H4 (cell line): ENCODE measurements around the gene SOX2. TPM values are rescaled to one million over a fixed set of nuclear protein-coding genes. Genes with fewer than 3 reads are reported as not detected.

Experiments used
- DNase-seq: peaks from one replicate; pipeline ENCODE4 v3.0.0-alpha.2; 2015; ENCODE audit warnings: low spot score
- total RNA-seq: library from RNA; depleted of rRNA; stranded (reverse); fragments of >200 nt; shearing (Covaris generic); gene quantifications from 2 replicates; pipeline ENCODE4 v1.2.3, GENCODE V29; 2014

The SOX2 gene
- total RNA-seq, 1 experiment from 2014 or later: 6.6 TPM

DNA sequence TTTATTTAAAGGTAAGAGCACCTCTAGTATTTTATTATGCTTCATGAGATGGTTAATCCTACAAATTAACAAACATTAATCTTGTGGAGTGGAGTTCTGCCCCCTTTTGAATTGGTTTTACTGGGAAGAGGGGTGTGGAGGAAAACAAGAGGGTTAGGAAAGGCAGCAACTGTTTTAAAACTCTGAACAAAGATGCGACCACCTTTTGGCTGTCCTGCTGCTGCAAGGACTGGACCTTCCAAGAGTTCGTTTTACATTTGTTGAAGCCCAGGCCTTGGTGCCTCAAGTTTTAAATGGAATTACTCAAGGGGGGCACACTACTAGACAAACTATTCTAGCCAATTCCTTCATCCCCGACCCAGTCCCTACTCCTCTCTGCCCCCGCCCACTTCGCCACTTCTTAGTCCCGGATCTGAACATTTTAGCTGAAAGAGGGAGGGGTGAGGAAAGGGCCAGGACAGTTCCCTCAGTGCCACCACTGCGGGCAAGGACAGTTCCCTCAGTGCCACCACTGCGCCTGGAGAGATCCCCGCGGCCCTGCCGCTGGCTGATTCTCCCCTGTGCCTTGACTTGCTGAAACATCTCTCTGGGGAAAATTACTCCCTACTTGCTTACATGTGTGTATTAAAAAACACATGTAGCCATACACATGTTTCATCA lies 11.2 kb downstream of the SOX2 start:
- no peak for DNase-seq

DNA sequence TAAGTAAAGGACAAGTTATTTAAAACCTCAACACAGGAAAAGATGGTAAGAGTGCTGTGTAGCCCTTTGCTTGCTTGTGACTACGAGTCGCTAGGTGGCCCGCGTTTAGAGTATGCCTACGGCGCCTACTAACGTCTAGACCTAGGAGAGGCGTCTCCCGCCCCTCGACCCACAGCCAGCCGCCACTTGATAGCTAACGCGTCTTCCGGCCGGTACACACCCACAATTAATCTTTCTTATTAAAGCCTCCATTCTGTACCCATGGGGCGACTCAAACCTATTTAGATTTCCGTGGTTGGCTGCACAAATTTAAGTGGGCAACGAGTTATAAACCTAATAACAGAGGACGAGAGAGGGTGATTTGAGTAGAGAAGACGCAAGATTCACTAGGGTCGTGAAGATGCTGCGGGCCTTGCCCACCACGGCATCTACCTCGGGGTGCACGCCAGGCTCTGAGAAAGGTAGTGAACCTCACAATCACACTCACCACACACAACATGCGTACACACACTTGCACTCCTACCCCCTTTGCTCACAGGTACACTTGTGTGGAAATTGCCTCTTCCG lies 12.0 kb downstream of the SOX2 start:
- no peak for DNase-seq

DNA sequence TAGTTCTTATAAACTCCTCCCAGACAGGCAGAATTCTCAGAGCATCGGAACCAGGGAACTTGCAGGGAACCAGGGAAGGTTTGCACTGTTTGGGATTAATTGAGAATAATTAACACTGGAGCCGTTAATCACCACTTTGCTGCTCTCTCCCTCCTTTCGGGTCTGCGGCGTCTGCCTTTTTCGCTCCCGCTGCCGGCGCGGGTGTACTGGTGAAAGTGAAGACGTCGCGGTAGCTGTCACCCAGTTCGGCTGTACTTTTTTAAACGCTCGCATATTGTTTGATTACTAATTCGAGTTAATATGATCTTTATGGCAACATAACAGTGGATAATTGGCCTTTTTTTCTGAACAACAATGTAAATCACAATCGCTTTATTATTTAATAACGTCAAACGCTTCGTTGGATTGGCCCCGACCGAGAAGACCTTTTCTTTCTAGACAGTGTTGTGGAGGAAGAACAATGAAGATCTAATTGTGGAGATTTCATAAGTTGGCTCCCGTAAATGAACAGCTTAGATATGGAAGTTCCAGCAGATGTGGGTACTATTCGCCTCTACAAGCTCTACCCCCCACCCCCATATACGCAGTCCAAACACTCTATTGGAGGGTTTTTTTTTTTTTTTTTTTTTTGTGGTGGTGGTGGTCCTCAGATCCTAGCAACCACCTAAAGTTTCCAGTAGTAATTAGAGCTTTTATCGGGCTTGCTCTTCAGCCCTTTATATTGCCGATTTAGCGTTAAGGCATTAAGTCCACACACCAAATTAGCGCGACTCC lies 12.7 kb downstream of the SOX2 start:
- DNase-seq: no peak

DNA sequence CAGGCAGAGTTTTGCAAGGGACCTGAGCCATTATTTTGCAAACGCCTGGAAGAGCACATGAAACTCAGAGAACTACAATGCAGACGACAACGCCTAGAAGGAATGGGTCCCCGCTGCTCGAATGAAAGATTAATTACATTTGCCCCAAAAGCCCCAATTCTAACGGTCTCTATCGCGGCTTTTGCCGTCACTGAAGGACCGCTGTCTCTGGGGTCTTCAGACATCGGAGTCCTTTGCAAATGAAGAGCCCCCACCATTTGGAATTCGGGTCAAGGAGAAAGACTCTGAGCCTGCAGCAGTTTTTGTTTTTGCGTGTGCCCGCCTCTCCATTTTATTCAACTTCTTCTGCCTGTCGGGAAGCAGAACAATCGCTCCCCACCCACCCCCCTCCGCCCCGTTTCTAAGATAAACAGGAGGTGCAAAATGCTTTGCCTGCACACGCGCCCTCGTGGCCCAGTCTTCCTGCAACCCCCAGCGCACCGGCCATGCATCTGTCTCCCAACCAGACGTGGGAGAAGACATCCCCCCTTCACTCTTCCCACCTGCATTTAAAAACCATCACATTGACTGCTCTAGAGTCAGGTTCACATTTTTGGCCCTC lies 13.5 kb downstream of the SOX2 start:
- DNase-seq: no peak

DNA sequence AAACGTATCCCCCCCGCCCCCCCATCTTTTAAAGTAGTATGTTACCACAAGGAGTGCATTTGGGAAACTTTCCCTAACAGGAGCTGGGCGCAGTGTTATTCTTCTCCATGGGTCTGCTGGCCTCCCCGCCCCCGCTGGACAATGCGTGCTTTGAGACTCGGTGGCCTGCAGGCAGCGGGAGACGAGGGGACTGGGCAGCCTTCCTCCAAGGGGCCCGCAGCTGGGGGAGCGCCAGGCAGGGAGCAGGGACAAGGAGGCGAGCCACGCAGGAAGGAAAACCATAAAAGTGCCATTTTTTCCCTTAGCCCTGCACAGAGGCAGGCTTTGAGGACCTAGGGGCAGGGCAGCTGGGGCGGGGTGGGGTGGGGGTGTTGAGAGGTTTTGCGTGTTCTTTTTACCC lies 14.1 kb downstream of the SOX2 start:
- DNase-seq: no peak

DNA sequence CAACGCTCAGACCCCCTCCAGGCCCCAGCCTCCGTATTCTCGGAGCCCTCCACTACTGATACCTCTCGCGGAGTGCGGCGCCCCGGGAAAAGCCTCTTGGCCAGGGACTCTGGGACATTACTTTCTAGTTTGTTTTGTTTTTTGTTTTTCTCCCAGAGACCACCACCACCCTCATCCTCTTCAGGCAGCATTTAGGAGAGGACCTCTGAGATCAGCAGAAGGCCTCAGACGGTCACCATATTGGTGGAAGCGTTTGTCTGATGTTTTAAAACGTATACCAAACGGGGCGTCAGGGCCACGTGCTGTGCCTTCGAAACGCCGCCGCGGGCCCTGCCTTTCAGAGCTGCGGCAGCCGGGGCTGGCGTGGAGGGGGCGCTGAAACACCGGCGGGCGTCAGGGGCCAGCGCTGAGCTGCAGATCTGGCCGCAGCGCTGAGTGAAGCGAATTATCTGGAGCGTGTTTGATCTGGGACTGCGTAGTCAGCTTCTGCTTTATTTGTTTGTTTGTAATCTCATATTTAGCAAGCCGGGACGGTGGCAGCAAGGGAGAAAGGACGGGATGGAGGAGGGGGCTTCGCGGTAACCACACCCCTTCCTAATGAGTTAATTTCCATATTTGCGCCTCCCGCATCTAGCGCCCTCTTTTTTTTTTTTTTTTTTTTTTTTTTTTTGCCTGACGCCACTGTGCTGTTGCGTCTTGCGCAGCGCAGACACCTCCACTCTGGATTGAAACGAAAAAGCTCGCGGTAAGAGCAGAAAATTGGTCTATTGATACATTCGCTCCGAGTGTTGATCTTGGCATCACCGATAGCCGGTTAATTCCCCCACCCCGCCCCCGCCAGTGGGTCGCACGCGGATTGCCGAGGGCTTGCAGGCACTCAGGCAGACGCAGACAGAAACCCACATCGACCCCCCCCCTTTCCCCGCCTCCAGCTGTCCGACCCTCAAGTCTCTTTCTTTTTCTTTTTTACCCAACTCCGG lies 14.9 kb downstream of the SOX2 start:
- DNase-seq: no peak

DNA sequence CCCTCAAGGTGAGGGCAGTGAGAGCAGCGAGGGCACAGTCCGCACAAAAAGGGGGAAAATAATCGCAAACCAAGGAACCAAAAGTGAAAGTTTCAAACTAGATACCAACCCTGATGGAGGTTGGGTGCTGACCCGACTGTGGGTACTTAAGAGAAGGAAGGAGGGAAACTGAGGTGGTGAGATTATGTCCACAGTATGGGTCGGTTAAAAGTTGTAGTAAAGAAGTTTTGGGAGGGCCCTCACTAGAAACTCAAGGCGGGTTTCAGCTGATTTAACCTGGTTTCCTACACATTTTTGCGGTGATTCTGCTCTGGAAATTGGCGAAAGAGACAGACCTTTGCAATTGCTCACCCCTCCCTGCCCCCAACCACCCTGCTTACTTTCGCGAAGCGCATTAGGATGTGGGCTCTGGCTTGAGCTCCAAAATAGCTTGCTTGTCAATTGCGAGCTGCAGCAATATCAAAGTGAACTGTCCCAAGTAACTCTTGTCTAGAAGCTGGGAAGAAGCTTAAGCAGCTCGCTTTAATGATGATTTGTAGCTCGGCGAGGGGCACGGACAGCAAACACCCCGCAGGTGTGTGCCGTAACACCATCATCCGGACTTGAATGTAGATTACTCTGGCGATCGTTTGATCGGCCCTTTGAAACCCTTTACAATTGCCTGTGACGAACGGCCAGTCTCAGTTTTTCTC lies 15.8 kb downstream of the SOX2 start:
- no peak for DNase-seq

DNA sequence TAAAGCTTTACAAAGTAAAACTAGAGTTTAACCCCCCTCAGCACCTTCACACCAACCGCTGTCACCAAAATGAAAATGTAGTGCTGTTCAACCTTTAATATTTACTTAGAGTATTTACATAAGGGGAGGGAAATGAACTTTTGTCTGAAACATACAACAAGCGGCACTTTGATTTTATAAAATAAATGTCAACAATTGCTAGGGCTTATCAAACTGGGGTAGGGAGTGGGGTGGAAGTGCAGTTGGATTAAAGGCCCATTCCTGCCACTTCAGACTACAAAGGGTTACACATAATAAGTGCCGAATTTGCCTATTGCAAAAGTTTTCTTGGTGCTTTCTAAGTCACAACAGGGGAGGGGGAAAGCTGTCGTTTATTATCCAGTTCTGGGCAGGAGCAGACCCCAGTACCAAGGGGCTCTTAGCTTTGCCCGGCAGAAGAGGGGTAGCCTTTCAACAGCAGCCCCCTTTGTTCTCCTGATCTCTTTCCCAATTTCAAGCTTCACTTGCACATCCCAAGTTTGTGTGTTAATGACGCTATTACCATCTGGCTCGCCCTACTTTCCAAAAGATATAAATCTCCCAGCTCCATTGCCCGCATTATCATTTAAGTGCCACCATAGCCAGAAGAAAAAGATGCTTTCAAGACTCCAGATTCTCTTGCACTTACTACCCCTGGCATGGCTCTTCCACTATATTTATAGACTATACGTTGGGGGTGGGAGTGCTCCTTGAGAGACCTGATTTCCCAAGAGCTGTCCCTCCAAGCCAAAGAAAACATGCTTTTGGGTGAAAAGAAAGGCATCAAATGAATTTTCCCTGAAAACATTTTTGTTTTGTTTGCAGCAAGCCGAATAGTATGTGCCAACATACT lies 17.0 kb downstream of the SOX2 start:
- no peak for DNase-seq

DNA sequence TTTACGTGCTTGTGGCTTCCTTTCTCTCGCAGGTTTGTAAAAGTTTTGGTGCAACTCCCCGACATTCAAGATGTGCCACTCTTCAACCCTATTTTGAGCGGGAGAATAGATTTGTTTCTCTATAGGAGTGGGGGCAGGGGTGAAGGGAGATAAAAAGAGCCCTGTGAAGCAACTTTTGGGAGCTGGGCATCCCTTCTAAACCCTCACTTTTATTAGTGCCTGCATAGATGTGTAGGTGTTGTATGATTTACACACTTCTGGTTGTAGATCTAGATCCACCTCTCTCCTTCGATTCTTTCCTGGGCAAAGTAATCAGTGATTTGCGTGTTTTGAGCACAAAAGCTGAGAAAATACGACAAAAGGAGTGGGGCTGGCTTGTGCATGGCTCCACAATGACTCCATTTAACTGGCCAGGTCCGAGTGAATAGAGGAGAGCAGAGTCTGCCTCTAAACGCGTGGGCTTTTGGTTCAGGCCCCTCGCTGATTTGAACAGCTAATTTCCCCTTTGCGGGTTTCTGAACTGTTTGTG lies 17.7 kb downstream of the SOX2 start:
- DNase-seq: no peak

DNA sequence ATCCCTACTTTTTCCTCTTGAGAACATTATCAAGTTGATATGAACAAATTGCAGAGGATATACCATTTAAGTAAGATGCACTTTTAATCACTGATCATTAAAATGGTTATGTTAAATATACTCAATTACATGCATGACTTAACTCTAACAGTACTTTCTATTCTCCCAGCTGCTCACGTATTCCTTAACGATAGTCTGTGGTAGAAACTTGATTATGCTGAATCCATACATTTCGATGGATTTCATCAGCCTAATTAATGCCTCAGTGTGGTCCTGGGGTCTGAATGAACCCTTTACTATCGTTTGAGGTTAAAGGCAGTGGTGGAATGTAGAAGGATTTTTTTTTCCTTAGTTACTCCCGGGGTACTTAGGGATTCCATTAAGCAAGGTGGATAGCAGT lies 18.6 kb downstream of the SOX2 start:
- no peak for DNase-seq

DNA sequence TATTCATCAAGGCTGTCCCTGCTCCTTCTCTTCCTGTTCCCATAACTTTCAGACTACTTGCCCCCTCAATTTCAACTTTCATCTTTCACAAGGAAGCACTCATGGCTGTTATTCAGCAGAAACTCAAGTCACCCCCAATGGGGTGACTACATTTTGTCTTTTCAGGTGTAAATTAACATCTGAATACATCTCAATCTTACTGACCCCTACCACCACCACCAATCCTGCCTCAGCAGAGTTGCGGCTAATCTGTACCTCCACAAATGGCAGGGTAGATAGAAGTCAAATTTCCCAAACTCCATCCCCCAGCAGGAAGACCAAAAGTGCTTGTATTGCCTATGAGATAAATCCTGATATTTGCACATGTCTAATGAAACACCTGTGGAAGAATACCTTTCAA lies 19.2 kb downstream of the SOX2 start:
- DNase-seq: no peak

DNA sequence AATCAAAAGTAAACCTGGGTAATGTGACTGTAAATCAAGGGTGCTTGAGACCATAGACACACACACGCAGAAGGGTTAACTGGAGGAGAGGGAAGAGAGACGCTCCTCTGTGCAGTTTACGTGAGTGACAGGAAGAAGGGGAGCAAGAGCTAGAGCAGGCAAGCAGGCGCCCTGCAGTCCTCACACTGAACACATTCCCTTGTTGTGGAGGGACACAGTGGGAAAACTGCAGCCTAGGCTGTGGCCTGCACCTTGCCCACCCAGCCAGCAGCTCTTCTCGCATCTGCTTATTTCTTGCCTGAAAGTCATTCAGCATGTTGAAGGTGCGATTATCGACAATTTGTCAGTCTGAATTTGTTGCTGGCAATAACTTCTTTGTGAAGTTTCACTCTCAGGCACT lies 24.2 kb downstream of the SOX2 start:
- no peak for DNase-seq

DNA sequence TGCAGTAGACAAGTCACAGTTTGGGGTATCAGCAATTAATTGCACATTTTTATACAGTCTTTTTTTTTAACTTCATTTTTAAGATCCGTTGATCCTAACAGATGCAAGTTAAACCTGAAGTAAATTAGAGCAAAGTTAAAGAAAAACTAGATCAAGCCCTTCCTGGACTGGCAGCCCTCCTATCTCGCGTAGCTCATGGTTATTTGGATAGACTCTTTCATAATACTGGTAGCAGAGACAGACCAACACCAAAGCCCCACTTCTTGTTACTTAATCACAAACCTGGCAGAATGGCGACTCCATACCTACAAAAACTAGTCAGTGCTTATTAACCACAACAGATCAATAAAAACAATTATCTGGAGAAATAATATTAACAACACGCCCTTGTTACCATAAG lies 26.8 kb downstream of the SOX2 start:
- no peak for DNase-seq

DNA sequence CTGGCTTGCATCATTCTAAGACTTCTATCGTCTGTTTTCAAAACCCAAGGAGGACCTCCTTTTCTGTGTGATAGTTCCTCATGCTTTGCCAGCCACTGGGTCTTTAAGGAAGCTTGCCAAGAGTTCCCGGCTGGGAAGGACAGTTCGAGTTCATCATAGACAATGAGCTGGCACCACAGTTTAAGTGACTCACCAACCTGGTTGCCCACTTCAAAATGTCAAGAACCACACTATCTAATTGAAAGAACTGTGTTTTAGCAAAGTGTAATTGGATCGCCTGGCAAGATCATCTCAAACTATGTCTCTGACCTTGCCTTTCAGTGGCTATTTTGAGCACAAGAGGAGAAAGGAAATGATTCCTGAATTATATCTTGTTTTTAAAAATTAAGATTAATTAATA lies 27.9 kb downstream of the SOX2 start:
- DNase-seq: peak; percentile 51

DNA sequence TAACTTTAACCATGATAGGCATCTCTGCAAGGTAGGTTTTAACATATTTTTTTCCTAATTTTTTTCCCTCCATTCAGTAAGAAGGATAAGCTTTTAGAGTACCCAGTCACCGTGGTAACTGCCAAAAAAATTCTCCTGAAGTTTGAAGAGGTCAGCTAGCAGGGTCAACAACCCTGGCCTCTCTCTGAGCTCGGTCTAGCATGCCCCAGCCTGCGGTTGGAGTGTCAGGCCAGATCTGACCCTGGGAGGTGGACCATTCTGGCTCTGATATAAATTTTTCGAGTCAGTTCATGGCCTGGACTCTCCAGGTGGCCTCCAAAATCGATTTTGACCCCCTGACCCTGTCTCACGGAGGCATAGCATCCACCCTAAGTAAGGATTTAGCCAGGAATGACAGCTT lies 29.7 kb downstream of the SOX2 start:
- no peak for DNase-seq

DNA sequence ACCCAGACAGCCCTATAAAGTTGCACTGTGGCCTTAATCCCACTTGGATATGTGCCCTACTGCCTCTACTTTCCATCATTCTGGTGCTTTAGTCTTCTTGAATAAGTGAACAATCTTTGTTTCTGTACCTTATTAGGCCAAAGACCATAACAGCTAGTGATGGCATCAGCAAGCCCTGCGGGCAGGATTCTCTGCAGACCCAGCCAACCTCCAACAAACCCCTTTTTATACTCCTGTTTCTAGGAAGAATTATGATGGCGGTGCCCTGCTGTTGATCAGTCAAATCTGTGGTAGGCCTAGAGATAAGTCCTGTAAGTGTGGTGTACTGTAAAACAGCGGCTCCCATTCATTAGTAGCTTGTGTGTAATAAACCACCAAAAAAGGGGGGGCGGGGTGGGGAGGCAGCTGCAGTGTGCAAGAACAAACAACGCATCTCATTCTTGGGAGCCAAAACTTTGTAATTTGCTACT lies 40.5 kb downstream of the SOX2 start:
- DNase-seq: peak; percentile 89

DNA sequence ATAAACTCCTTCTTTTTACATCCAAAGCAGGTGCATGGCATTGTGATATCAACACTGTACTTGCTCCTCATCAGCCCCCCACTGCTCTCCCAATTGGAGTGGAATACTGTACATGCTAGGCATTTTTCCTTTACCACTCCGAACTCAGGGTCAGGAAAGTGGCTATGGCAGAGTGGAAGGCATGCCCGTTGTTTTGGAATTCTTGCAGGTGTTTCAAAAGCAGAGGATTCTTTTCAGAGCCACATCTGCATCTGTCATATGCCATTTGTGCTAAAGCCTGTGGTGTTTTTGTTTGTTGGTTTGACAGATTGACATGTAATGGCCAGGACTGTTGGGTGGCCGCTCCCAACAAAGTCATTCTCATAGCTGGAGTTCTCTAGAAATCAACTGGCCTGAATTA lies 41.7 kb downstream of the SOX2 start:
- no peak for DNase-seq

DNA sequence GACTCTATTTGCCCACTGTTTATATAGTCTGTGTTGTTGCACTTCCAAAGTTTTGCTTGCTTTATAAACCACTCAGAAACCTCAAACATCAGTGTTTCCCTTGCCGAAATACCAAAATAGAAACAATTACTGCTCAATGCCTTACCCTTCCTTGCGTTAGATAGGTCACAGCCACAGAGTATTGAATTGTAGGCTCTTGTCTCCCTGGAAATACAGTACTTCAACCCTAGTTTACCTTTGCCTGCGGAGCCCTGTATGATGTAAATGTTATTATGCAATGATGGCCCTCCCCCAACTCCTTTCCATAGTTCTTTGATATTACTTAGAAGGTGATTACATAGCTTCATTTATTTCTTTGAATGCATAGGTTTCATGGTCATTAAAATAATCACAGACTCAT lies 44.2 kb downstream of the SOX2 start:
- peak; percentile 63 for DNase-seq

DNA sequence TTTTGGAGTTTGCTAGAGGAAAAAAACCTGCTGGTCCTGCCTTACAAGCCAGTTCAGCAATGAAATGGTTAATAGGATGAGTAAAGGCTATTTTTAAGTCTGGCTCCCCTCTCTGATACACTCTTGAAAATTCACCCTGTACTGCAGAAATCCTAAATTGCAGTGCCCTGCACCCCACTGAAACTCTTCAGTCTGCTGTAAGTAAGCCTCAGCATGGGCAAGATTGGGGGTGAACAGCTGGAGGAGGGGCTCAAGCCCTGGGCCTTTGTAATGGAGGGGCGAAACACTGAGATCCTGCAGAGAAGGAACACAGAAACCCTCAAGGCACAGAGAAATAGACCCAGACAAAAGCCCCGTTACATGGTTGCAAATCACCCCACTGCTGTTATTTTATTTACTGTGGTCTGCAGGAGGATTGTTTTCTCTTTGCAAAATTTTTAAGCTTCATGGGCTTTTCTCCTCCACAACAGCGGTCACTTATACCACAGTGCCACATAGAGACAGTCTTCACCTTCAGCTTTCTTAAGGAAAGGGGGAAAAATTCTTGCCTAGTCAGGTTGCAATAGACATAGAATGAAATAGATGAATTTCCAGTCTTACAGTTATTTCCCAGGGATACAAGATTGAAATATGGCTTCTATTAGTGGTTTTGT lies 45.0 kb downstream of the SOX2 start:
- DNase-seq: no peak
